GM12878 (cell line): Measurements from ENCODE around the gene FGFRL1. TPM values are rescaled to one million over a fixed set of nuclear protein-coding genes. Genes with fewer than 3 reads are reported as not detected.
A peak's percentile ranks its signal among the peaks of the same experiment; 100 is the strongest.

Experiments used
- CBX5 ChIP-seq: sonication (generic); IDR thresholded peaks from 2 replicates; pipeline ENCODE4 v1.6.1; 2016; ENCODE audit warnings: low read depth, moderate library complexity, mild to moderate bottlenecking, inconsistent platforms
- CHD1 ChIP-seq: IDR thresholded peaks from 2 replicates; pipeline ENCODE4 v1.6.1; 2012; ENCODE audit warnings: low read depth, low read length, improper control_type of control experiment
- CHD2 ChIP-seq: IDR thresholded peaks from 2 replicates; pipeline ENCODE4 v1.6.1; 2011; ENCODE audit warnings: low read depth, low read length, improper control_type of control experiment, borderline replicate concordance
- CREM ChIP-seq: IDR thresholded peaks from 2 replicates; pipeline ENCODE4 v1.6.1; 2014; ENCODE audit warnings: antibody characterized with exemption, low read depth
- EED ChIP-seq: sonication (generic); IDR thresholded peaks from 2 replicates; pipeline ENCODE4 v1.6.1; 2016; ENCODE audit warnings: antibody characterized with exemption, low read depth
- HCFC1 ChIP-seq: fragments of 150-350 bp; IDR thresholded peaks from 2 replicates; pipeline ENCODE4 v1.6.1; 2014; ENCODE audit warnings: low read length
- HDAC2 ChIP-seq: fragments of 200-600 bp; sonication (generic); IDR thresholded peaks from 2 replicates; pipeline ENCODE4 v1.6.1; 2017
- HDGF ChIP-seq: fragments of 450-650 bp; IDR thresholded peaks from 2 replicates; pipeline ENCODE4 v1.6.1; 2016; ENCODE audit warnings: antibody characterized with exemption
- MXI1 ChIP-seq: fragments of 150-350 bp; IDR thresholded peaks from 2 replicates; pipeline ENCODE4 v1.6.1; 2011; ENCODE audit warnings: low read depth, mild to moderate bottlenecking, inconsistent platforms, low read length, improper control_type of control experiment
- NBN ChIP-seq: fragments of 450-650 bp; IDR thresholded peaks from 2 replicates; pipeline ENCODE4 v1.6.1; 2016
- NRF1 ChIP-seq: conservative IDR thresholded peaks from 2 replicates; pipeline ENCODE4 v1.6.1; 2011; ENCODE audit warnings: mild to moderate bottlenecking, low read depth, low read length, improper control_type of control experiment
- PAX8 ChIP-seq: fragments of 450-650 bp; IDR thresholded peaks from 2 replicates; pipeline ENCODE4 v1.6.1; 2017; ENCODE audit warnings: mild to moderate bottlenecking, moderate library complexity
- SMAD1 ChIP-seq: fragments of 450-650 bp; IDR thresholded peaks from 2 replicates; pipeline ENCODE4 v1.6.1; 2018; ENCODE audit warnings: mild to moderate bottlenecking, low read depth; ENCODE audit not compliant: partially characterized antibody
- SMARCA5 ChIP-seq: fragments of 450-650 bp; IDR thresholded peaks from 2 replicates; pipeline ENCODE4 v1.6.1; 2017; ENCODE audit warnings: mild to moderate bottlenecking
- SREBF2 ChIP-seq: IDR thresholded peaks from 2 replicates; pipeline ENCODE4 v1.6.1; 2012; ENCODE audit warnings: mild to moderate bottlenecking, low read length
- SRF ChIP-seq, 2 experiments: IDR thresholded peaks; 2 replicates each; pipeline ENCODE4 v1.6.1; 2011; ENCODE audit warnings: low read depth in 2 of 2, low read length in 2 of 2, mild to moderate bottlenecking in 1 of 2, moderate library complexity in 1 of 2
- TCF3 ChIP-seq: IDR thresholded peaks from 2 replicates; pipeline ENCODE4 v1.6.1; 2012; ENCODE audit warnings: low read depth, mild to moderate bottlenecking, low read length, borderline replicate concordance; ENCODE audit not compliant: insufficient read depth
- WRNIP1 ChIP-seq: IDR thresholded peaks from 2 replicates; pipeline ENCODE4 v1.6.1; 2011; ENCODE audit warnings: low read depth, low read length, improper control_type of control experiment, borderline replicate concordance
- ZNF622 ChIP-seq: fragments of 450-650 bp; IDR thresholded peaks from 2 replicates; pipeline ENCODE4 v1.6.1; 2017; ENCODE audit warnings: mild to moderate bottlenecking, inconsistent platforms
- polyA plus RNA-seq, 11 experiments: library from polyadenylated mRNA; depleted of rRNA in 4 of 11; unstranded in 6 of 11; stranded (reverse) in 5 of 11; fragments of >200 nt; fragmentation: Nextera tagmentation in 4 of 11; fragmentation: Illumina TruSeq in 1 of 11; extraction: Ambion mirVana in 4 of 11; extraction: Trizol in 1 of 11; gene quantifications; 1 replicate in 1 of 11; 2 replicates in 10 of 11; pipeline versions ENCODE4 v1.2.1 to v1.2.3, GENCODE V29; 2011 to 2016; ENCODE audit warnings: inconsistent platforms in 2 of 11, missing spikeins in 2 of 11, low read depth in 1 of 11
- total RNA-seq, 4 experiments: library from RNA; depleted of rRNA in 3 of 4; stranded (reverse); fragments of >200 nt in 3 of 4; fragmentation: Illumina TruSeq in 1 of 4; extraction: Trizol in 1 of 4; gene quantifications; 2 replicates each; pipeline versions ENCODE4 v1.2.1 to v1.2.3, GENCODE V29; 2013 to 2021
- TF ChIP-seq, protein P1 (sequence below): fragments of 450-650 bp; formaldehyde crosslinking; IDR thresholded peaks from 2 replicates; pipeline ENCODE4 v1.4.0; 2022; ENCODE audit warnings: mild to moderate bottlenecking, moderate library complexity
- TF ChIP-seq, protein P2 (sequence below): IDR thresholded peaks from 2 replicates; pipeline ENCODE4 v1.6.1; 2011; ENCODE audit warnings: borderline replicate concordance, low read depth, mild to moderate bottlenecking, moderate library complexity, mixed read lengths, low read length; ENCODE audit not compliant: insufficient read depth; ENCODE audit errors: extremely low read length
- TF ChIP-seq, protein P3 (sequence below): fragments of 450-650 bp; IDR thresholded peaks from 2 replicates; pipeline ENCODE4 v1.6.1; 2018; ENCODE audit warnings: borderline replicate concordance, mild to moderate bottlenecking; ENCODE audit not compliant: partially characterized antibody
- TF ChIP-seq, protein P4 (sequence below): IDR thresholded peaks from 2 replicates; pipeline ENCODE4 v1.6.1; 2012; ENCODE audit warnings: low read depth, low read length, improper control_type of control experiment

FGFRL1 gene
- total and polyA plus RNA-seq, 10 of the 15 experiments (the other 5 are each of a cell fraction or from before 2014, with no cell fraction given) = 0.02 to 1.5 (median 0.29) TPM; not detected in 2

DNA sequence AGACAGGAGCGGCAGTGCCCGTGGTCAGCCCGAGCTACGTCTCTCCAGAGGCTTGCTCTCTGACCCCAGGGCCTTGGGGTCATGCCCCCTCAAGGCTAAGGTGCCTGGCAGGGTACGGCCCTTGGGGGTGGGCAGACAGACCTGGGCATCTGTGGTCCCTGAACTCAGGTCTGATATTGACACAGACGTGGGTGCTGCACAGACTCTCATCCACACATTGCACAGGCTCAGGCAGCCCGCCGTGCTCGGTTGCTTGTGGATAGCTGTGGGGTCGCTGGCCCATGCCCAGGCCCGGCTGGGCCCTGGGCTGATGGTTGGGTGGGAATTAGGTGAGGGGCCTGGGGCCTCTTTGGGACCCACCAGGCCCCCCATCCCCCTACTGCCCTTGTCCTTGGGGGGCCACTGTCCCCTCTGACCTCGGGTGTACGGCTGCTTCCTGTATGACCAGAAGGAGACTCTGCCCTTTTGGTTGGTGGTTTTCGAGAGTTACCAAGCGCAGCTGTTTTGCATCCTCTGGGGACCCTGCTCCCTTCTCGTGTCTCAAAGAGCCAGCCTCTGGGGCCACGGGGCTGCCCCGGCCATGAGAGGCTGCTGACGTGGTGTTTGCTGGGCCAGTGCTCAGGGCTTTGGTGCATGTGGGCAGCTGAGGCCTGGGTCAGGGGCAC, 10.1 kb downstream of the FGFRL1 start (continued):
- TF ChIP-seq, protein P1, sequence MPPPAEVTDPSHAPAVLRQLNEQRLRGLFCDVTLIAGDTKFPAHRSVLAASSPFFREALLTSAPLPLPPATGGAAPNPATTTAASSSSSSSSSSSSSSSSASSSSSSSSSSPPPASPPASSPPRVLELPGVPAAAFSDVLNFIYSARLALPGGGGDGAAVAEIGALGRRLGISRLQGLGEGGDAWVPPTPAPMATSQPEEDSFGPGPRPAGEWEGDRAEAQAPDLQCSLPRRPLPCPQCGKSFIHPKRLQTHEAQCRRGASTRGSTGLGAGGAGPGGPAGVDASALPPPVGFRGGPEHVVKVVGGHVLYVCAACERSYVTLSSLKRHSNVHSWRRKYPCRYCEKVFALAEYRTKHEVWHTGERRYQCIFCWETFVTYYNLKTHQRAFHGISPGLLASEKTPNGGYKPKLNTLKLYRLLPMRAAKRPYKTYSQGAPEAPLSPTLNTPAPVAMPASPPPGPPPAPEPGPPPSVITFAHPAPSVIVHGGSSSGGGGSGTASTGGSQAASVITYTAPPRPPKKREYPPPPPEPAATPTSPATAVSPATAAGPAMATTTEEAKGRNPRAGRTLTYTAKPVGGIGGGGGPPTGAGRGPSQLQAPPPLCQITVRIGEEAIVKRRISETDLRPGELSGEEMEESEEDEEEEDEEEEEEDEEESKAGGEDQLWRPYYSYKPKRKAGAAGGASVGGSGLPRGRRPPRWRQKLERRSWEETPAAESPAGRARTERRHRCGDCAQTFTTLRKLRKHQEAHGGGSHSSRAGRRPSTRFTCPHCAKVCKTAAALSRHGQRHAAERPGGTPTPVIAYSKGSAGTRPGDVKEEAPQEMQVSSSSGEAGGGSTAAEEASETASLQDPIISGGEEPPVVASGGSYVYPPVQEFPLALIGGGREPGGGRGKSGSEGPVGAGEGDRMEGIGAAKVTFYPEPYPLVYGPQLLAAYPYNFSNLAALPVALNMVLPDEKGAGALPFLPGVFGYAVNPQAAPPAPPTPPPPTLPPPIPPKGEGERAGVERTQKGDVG (CRISPR knock-in tag) = no peak
- TF ChIP-seq HDGF (no peak), PAX8 (no peak), HDAC2 (no peak), EED (no peak), NBN (peak; percentile 64; the same call in 1 of the 2 replicates), MXI1 (peak; percentile 43; the same call in 1 of the 2 replicates), NRF1 (no peak), SMAD1 (no peak), SREBF2 (no peak), SRF (IDR thresholded peaks at IDR 0.05; ENCODE audit: low read depth in 2 of 2, low read length in 2 of 2) (peak in 1 of 2 experiments; percentile 58; a peak in 1 of 4 replicates), SMARCA5 (0 out of 2 replicates have a peak, but pooled peaks have one; percentile 51), ZNF622 (no peak), CBX5 (no peak), HCFC1 (0 out of 2 replicates have a peak, but pooled peaks have one; percentile 22), CHD1 (no peak), TCF3 (no peak), CREM (0 out of 2 replicates have a peak, but pooled peaks have one; percentile 19), CHD2 (peak; percentile 68), WRNIP1 (no peak)
- TF ChIP-seq, protein P2, sequence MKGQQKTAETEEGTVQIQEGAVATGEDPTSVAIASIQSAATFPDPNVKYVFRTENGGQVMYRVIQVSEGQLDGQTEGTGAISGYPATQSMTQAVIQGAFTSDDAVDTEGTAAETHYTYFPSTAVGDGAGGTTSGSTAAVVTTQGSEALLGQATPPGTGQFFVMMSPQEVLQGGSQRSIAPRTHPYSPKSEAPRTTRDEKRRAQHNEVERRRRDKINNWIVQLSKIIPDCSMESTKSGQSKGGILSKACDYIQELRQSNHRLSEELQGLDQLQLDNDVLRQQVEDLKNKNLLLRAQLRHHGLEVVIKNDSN = no peak
- TF ChIP-seq, protein P3, sequence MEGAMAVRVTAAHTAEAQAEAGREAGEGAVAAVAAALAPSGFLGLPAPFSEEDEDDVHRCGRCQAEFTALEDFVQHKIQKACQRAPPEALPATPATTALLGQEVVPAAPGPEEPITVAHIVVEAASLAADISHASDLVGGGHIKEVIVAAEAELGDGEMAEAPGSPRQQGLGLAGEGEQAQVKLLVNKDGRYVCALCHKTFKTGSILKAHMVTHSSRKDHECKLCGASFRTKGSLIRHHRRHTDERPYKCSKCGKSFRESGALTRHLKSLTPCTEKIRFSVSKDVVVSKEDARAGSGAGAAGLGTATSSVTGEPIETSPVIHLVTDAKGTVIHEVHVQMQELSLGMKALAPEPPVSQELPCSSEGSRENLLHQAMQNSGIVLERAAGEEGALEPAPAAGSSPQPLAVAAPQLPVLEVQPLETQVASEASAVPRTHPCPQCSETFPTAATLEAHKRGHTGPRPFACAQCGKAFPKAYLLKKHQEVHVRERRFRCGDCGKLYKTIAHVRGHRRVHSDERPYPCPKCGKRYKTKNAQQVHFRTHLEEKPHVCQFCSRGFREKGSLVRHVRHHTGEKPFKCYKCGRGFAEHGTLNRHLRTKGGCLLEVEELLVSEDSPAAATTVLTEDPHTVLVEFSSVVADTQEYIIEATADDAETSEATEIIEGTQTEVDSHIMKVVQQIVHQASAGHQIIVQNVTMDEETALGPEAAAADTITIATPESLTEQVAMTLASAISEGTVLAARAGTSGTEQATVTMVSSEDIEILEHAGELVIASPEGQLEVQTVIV = no peak
- TF ChIP-seq, protein P4, sequence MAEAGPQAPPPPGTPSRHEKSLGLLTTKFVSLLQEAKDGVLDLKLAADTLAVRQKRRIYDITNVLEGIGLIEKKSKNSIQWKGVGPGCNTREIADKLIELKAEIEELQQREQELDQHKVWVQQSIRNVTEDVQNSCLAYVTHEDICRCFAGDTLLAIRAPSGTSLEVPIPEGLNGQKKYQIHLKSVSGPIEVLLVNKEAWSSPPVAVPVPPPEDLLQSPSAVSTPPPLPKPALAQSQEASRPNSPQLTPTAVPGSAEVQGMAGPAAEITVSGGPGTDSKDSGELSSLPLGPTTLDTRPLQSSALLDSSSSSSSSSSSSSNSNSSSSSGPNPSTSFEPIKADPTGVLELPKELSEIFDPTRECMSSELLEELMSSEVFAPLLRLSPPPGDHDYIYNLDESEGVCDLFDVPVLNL = no peak
